ENCODE data around the gene ATXN8OS. TPM values are rescaled to one million over a fixed set of nuclear protein-coding genes. Genes with fewer than 3 reads are reported as not detected.

The ATXN8OS gene
- polyA plus RNA-seq, 3 donors: not detected

- Histone ChIP-seq H3K36me3 (replicated peaks in 1 of 2; ENCODE audit: control insufficient read depth in 1 of 2, insufficient read depth in 2 of 2, low read length in 2 of 2) (no peaks in the 10 kb centered on the region), H3K27ac (ENCODE audit: low read depth in 1 of 2, low read length in 2 of 2) (no peak overlapping the region), H3K9ac (ENCODE audit: insufficient read depth, low read length, poor library complexity, severe bottlenecking) (no peak overlapping the region), H3K4me3 (replicated peaks in 1 of 3; ENCODE audit: low read depth in 2 of 3, low read length in 3 of 3) (no peak overlapping the region), H3K4me1 (ENCODE audit: control insufficient read depth in 1 of 2, insufficient read depth in 2 of 2, low read length in 2 of 2) (no peaks in the 10 kb centered on the region), H2AFZ (ENCODE audit: insufficient read depth, low read depth, low read length, poor library complexity, severe bottlenecking) (no peak overlapping the region), H3K4me2 (replicated peaks; ENCODE audit: extremely low read depth, low read length, poor library complexity, severe bottlenecking) (no peak overlapping the region), H3K9me3 (replicated peaks in 1 of 2; ENCODE audit: control insufficient read depth in 1 of 2, insufficient read depth in 1 of 2, low read length in 2 of 2) (peaks cover 0 to 4% of the 10 kb centered on the region in 2 donors), H4K20me1 (ENCODE audit: insufficient read depth, low read length) (no peaks in the 10 kb centered on the region), H3K79me2 (ENCODE audit: insufficient read depth, low read length) (no peaks in the 10 kb centered on the region), H3K27me3 (ENCODE audit: control insufficient read depth in 2 of 2, insufficient read depth in 2 of 2, low read length in 2 of 2) (no peaks in the 10 kb centered on the region)
- DNase-seq: no peak
- no CpG with 5 or more reads among the region's 2 CpGs for WGBS (ENCODE audit: insufficient coverage)
- intact Hi-C loops (cut with micrococcal nuclease): no loop called here
- H3K9me3 Mint-ChIP-seq: peaks cover 0 to 8% (median 4%) of the 10 kb centered on the region in 7 donors
- no peaks in the 10 kb centered on the region for H3K27me3 Mint-ChIP-seq (ENCODE audit: low read depth in 3 of 3)
- TF ChIP-seq, protein P1, sequence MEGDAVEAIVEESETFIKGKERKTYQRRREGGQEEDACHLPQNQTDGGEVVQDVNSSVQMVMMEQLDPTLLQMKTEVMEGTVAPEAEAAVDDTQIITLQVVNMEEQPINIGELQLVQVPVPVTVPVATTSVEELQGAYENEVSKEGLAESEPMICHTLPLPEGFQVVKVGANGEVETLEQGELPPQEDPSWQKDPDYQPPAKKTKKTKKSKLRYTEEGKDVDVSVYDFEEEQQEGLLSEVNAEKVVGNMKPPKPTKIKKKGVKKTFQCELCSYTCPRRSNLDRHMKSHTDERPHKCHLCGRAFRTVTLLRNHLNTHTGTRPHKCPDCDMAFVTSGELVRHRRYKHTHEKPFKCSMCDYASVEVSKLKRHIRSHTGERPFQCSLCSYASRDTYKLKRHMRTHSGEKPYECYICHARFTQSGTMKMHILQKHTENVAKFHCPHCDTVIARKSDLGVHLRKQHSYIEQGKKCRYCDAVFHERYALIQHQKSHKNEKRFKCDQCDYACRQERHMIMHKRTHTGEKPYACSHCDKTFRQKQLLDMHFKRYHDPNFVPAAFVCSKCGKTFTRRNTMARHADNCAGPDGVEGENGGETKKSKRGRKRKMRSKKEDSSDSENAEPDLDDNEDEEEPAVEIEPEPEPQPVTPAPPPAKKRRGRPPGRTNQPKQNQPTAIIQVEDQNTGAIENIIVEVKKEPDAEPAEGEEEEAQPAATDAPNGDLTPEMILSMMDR (IDR thresholded peaks at IDR 0.05): no peak
- no peaks in the 10 kb centered on the region for H3K4me1 Mint-ChIP-seq
- no peak overlapping the region for H3K4me3 Mint-ChIP-seq
- no peak overlapping the region for H3K27ac Mint-ChIP-seq
- H3K36me3 Mint-ChIP-seq: no peaks in the 10 kb centered on the region
Observed at GRCh38 chr13:70090036-70090723, 17.4 kb upstream of the ATXN8OS start.

GRCh38 chr13:70098669-70099068 is 9.0 kb upstream of the ATXN8OS start:
- no peak overlapping the region for H3K4me2 ChIP-seq (replicated peaks; ENCODE audit: extremely low read depth, low read length, poor library complexity, severe bottlenecking)
- H3K9me3 ChIP-seq (replicated peaks in 1 of 2; ENCODE audit: control insufficient read depth in 1 of 2, insufficient read depth in 1 of 2, low read length in 2 of 2): no peaks in the 10 kb centered on the region
- no peak overlapping the region for H3K27ac ChIP-seq (ENCODE audit: low read depth in 1 of 2, low read length in 2 of 2)
- no peaks in the 10 kb centered on the region for H3K79me2 ChIP-seq (ENCODE audit: insufficient read depth, low read length)
- Mint-ChIP-seq H3K27me3 (ENCODE audit: low read depth in 3 of 3) (no peaks in the 10 kb centered on the region), H3K9me3 (peaks cover 0 to 2% (median 0%) of the 10 kb centered on the region in 7 donors), H3K4me3 (no peak overlapping the region), H3K27ac (no peak overlapping the region), H3K36me3 (no peaks in the 10 kb centered on the region), H3K4me1 (no peaks in the 10 kb centered on the region)
- no peaks in the 10 kb centered on the region for H4K20me1 ChIP-seq (ENCODE audit: insufficient read depth, low read length)
- H2AFZ ChIP-seq (ENCODE audit: insufficient read depth, low read depth, low read length, poor library complexity, severe bottlenecking): no peak overlapping the region
- H3K4me1 ChIP-seq (ENCODE audit: control insufficient read depth in 1 of 2, insufficient read depth in 2 of 2, low read length in 2 of 2): no peaks in the 10 kb centered on the region
- H3K27me3 ChIP-seq (ENCODE audit: control insufficient read depth in 2 of 2, insufficient read depth in 2 of 2, low read length in 2 of 2): no peaks in the 10 kb centered on the region
- no peaks in the 10 kb centered on the region for H3K36me3 ChIP-seq (replicated peaks in 1 of 2; ENCODE audit: control insufficient read depth in 1 of 2, insufficient read depth in 2 of 2, low read length in 2 of 2)
- DNase-seq: no peak
- no peak overlapping the region for H3K9ac ChIP-seq (ENCODE audit: insufficient read depth, low read length, poor library complexity, severe bottlenecking)
- TF ChIP-seq, protein P1 (IDR thresholded peaks at IDR 0.05): no peak
- no peak overlapping the region for H3K4me3 ChIP-seq (replicated peaks in 1 of 3; ENCODE audit: low read depth in 2 of 3, low read length in 3 of 3)
- no CpG with 5 or more reads among the region's 1 CpG for WGBS (ENCODE audit: insufficient coverage)
- intact Hi-C loops (cut with micrococcal nuclease): no loop called here
